Stimulated activated CD4-positive, alpha-beta T cell treated with anti-CD3 and anti-CD28 coated beads, TNF-alpha, amount 100 ng/mL, for 48 hours (primary cell): ENCODE measurements around the gene GUCA2B.

Experiments
- DNase-seq, 3 donors: peaks; one replicate each; pipeline ENCODE4 v3.0.0-alpha.2; 2020; ENCODE audit warnings: low read depth in 3 of 3

Gene GUCA2B

GRCh38 chr1:42152907-42153600 lies at the start of gene GUCA2B:
Gene GUCA2B (plus strand): TSS chr1:42153410. CDS start chr1:42153451, 41 bp downstream.
- DNase-seq = no peak

DNA sequence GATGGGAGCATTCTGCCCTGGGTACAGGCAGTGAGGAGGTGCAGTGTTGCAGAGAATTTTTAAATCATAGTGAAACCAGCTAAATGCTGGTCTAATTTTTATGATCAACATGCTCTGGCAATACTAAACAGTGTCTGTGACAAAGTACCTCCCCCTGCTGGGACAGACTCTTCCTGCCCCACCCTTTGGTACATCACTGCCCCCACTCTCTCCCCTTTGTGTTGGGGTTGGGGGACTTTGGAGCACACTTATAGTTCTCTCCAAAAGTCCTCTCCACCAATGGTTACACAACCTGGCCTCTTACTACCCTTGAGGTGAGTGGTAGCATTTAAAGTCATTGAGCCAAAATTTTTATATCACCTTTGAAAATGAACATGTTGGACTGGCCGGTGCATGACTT lies 48.2 kb upstream of the GUCA2B start:
- no peak for DNase-seq

- DNase-seq = no peak
Observed at GRCh38 chr1:42108309-42108708, 44.9 kb upstream of the GUCA2B start.

- DNase-seq = no peak
Observed at GRCh38 chr1:42109600-42109999, 43.6 kb upstream of the GUCA2B start.

DNA sequence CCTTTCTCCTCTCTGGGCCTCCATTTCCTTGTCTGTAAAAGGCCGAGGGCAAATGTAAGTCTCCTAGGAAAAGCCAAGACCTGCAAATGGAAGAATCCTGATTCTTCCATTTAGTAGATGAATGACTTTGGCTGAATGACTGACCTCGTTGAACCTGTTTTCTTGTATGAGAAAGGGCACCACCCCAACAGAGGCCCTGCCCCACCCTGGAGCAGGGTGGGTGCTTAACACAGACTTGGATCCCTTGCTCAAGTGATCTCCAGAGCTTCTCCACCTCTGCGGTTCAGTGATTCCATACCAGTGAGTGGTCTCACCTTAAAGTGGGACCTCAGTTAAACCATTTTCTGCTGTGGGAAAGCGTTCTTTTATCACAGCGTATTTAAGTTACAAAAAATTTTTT lies 39.0 kb upstream of the GUCA2B start:
- no peak for DNase-seq

GRCh38 chr1:42117214-42117613 lies 36.0 kb upstream of the GUCA2B start:
- DNase-seq = no peak

DNA sequence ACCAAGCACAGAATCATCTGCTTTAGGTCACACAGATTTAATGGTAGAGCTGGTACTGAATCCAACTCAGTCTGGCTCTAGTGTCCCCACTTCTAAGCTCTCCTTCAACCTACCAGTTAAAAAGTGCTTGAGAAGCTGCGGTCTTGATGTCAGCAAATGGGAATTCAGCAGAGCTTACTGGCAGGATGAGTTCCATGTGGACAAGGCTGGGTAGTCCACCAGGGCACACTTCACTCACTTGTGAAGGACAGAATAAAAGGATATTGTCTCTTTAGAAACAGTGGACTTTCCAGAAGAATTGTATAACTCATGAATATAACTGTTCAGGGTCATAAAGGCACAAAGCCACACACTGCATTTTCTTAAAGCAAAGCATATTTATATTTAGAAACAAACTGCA lies 35.1 kb upstream of the GUCA2B start:
- no peak for DNase-seq

DNA sequence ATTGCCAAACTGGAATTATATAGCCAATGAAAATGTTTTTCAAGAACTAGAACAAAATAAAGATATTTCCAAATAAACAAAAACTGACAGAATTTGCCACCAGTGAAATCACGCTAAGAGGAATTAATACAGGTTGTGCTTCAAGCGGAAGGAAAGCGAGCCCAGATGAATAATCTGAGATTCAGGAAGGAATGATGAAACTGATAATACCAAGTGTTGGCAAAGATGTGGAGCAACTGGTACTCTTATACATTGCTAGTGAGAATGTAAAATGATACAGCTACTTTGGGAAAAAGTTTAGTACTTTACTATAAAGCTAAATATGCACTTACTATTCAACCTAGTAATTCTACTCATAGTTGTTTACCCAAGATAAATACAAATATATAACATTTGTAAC lies 30.8 kb upstream of the GUCA2B start:
- DNase-seq = no peak

- no peak for DNase-seq
Observed at GRCh38 chr1:42125552-42125951, 27.7 kb upstream of the GUCA2B start.

DNA sequence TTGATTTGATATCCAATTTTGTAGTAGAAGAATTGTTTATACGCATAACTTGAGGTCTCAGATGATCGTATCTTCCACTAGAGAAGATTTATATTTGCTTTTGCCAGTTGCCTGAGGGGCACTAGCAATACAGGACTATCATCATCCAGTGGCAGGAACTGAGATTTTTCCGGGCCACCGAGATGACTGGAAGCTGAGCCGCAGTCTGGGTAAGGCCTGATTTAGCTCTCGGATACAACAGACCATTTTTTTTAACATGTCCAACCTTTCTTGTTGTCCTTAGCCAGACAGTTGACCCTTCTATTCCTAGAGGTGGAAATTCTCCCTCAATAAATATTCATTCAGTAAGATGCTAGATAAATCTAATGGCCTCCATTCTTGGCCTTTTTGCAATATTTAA lies 25.4 kb upstream of the GUCA2B start:
- no peak for DNase-seq

DNA sequence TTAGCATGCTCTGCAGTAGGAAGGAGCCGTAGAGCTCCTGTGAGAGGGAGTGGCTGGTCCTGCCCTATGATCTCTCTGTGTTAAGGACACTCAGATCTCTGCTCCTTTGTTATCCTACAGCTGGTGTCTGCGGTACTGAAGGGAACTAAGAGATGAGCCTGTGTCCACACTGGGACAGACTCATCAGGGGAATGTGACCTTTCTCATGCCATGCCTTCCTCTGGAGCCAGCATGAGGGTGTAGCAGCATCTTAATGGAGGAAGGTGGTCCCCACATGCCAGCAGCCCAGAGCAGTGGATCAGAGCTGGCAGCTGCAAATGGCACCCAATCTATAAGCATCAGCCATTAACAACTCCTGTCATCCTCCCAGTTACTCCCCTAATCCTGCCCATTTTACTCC lies 24.7 kb upstream of the GUCA2B start:
- no peak for DNase-seq

DNA sequence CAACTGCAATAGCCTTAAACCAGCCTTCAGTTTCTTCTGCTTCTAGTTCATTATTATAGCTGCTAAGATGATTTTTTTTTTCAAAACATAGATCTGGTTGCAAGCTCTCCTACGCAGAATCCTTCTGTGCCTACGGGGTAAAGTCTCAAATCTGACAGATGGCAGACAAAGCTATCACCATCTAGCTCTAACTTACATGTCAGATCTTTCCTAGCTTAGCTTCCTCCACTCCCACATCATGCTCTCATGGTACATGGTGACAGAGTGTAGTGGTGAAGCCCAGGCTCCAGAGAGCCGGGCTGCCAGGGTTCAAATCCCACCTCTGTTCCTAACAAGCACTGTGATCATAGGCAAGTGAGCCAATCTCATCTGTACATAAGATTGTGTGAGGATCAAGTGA lies 24.2 kb upstream of the GUCA2B start:
- no peak for DNase-seq

GRCh38 chr1:42130061-42130660 lies 23.0 kb upstream of the GUCA2B start:
- DNase-seq = no peak

DNA sequence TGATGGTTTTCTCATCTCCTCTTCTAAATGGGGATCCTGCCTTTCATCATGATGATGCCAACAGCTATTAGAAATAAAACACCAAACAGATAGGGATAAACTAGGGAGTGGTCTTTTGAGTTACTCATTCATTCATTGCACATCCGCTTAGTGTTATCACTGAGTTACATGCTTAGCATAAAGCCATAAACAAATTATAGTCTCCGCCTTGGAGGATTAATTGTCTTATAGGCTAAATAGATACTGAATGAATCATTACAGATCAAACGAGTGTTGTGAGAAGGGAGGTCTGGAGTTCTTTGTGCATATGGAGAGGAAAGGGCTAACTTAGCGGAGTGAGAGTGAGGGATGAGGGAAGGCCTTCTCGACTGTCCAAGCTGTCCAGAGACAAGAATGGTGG lies 19.8 kb upstream of the GUCA2B start:
- DNase-seq = no peak

DNA sequence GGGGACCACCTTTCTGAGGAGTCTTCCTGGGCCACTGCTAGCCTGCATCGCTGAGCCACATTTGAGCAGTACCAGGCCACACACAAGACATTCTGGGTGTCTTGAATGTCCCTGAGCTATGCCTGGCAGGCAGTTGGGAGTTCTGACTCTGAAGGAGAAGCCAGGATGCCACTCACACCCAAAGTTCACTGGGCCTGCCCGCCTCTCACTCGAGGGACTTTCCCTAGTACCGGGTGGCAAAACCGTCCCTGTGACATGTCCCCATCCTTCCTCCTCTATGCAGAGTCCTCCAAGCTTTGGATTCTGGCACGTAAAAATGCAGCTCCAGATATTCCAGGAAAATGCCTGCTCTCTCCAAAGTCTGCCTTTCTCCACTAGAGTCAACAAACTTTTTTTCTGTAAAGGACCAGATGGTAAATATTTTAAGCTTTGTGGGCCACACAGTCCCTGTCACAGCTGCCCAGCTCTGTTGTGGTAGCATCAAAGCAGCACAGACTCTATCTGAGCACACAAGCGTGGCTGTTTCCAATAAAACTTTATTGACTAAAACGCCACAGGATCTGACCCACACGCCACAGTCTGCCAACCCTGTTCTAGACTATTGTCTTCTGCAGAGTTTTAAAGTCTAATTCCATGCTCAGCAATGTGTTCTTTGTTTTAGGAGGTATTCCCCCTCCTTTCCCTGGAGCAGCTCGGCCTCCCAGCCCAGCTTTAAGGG lies 19.2 kb upstream of the GUCA2B start:
- no peak for DNase-seq

- no peak for DNase-seq
Observed at GRCh38 chr1:42135426-42135825, 17.8 kb upstream of the GUCA2B start.

DNA sequence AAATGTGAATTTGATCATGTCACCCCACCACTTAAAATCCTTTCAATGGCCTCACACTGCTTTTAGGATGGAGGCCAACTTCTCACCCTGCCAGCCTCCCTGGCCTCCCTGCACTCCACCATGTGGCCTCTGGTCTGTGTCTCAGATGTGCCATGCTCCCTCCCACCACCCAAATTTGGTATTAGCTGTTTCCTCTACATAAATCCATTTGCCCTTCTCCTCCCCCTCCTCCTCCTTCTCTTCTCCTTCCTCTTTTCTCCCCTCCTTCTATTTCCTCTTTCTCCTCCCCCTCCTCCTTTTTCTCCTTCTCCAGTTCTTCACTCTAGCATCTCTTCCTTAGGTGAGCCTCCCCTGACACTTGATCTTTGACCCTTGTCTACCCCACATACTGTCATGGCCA lies 16.7 kb upstream of the GUCA2B start:
- DNase-seq = no peak

DNA sequence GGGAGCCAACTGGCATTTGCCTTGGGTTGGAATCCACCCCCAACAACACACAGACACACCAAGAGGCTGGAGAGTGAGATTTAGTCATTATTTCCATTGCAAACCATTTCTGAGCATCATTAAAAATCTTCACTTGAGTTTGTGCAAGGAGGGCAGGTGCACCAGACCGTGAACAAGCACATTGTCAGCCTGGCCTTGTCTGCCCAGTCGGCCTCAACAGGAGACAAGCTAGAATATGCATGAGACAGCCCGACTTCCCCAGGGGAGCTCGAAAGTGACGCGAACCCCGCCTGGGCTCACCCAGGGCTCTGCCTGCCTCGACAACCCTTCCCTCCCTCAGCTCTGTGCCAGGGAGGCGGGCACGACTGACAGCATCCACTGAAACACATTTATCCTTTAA lies 15.4 kb upstream of the GUCA2B start:
- no peak for DNase-seq

- DNase-seq = no peak
Observed at GRCh38 chr1:42138586-42138985, 14.6 kb upstream of the GUCA2B start.

DNA sequence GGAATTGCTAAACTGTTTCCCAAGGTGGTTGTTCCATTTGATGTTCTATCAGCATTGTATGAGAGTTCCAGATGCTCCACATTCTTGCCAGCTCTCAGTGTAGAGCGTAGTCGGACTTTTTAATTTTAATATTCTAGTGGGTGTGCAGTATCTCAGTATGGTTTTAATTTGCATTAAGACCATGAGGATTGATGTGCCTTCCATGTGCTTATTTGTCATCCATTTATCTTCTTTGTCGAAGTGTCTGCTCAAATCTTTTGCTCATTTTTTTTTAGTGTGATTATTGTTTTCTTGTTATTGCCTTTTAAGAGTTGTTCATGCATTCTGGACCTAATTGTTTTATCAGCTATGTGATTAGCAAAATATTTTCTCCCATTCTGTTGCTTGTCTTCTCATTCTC lies 13.8 kb upstream of the GUCA2B start:
- DNase-seq = no peak

DNA sequence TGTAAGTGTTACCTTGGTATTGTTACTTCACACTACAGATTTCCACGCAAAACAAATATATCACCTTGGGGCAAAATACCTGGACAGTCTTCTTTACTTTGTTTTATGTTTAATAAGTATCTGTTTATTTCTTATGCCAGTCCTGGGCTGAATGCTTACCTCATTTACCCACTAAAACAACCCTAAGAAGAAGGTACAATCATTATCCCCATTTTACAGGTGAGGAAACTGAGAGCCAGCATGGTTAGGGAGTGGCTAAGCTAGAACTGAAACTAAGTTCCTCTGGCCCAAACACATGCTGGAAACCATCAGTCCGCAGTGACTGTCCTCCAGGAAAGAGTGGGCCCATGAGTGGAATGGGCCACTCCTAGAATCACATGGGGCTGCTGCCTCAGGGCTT lies 13.0 kb upstream of the GUCA2B start:
- no peak for DNase-seq

DNA sequence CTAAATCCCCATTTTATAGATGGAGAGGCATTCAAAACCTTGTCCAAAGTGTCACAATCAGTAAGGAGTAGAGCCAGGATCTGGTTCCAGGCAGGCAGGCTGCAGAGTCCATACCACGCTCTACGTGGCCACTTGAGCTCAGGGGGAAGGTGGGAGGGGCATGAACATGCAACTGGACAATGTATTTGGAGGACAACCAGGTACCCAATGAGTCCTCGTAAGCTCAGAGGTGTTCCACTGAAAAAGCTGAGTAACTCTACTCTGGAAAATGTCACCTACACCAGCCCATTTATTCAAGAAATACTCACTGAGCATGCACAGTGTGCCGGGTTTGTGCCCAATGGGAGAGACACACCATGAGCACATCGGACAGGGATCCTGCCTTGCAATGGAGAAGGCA lies 11.2 kb upstream of the GUCA2B start:
- no peak for DNase-seq
